Neural crest cell (in vitro differentiated cells): ENCODE measurements around the gene MRAP2. TPM values are rescaled to one million over a fixed set of nuclear protein-coding genes. Genes with fewer than 3 reads are reported as not detected.

Source experiments
- DNase-seq: peaks from one replicate; pipeline ENCODE4 v3.0.0; 2021; ENCODE audit warnings: low read depth, mixed read lengths, low spot score
- H3K27ac Mint-ChIP-seq: one replicate; pipeline ENCODE4 v1.8.0; 2021; ENCODE audit warnings: mild to moderate bottlenecking, mixed read lengths; ENCODE audit not compliant: unreplicated experiment
- H3K27me3 Mint-ChIP-seq: 2 replicates; pipeline ENCODE4 v1.8.0; 2021; ENCODE audit warnings: low read depth, mild to moderate bottlenecking, mixed read lengths
- H3K36me3 Mint-ChIP-seq: 2 replicates; pipeline ENCODE4 v1.8.0; 2021; ENCODE audit warnings: low read depth, mild to moderate bottlenecking, mixed read lengths
- H3K4me1 Mint-ChIP-seq: 2 replicates; pipeline ENCODE4 v1.8.0; 2021; ENCODE audit warnings: mixed read lengths
- H3K4me3 Mint-ChIP-seq: one replicate; pipeline ENCODE4 v1.8.0; 2021; ENCODE audit warnings: mild to moderate bottlenecking, mixed read lengths
- H3K9me3 Mint-ChIP-seq: 2 replicates; pipeline ENCODE4 v1.8.0; 2021; ENCODE audit warnings: mixed read lengths
- CTCF ChIP-seq: fragments of 200-600 bp; sonication (generic); conservative IDR thresholded peaks from 2 replicates; pipeline ENCODE4 v1.5.0; 2021; ENCODE audit warnings: antibody characterized with exemption, mild to moderate bottlenecking
- total RNA-seq: library from RNA; stranded (reverse); gene quantifications from 2 replicates; pipeline ENCODE4 v1.2.1, GENCODE V29; 2021

Gene MRAP2
- total RNA-seq, 1 donor from 2014 or later, result 1.4 TPM

DNA sequence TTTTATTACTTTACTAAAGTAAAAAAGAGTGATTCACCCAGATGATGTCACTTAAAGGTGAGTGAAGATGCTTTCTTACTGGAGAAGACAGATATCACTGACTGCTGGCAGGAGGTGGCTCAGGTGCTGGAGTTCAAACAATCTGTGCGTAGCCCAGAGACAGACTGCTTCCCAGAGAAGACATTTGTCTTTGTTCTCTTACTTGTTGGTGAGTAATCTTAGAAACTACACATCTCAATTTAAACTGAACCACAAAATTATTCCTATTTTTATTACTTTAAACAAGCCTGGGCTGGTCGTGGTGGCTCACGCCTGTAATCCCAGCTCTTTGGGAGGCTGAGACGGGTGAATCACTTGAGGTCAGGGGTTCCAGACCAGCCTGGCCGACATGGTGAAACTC is 101.7 kb downstream of the MRAP2 start:
- H3K4me1 Mint-ChIP-seq, result no peaks in the 10 kb centered on the region
- H3K27ac Mint-ChIP-seq, result no peak overlapping the region
- peaks cover 9% of the 10 kb centered on the region for H3K9me3 Mint-ChIP-seq
- H3K4me3 Mint-ChIP-seq, result no peak overlapping the region
- no peaks in the 10 kb centered on the region for H3K27me3 Mint-ChIP-seq
- no peak for DNase-seq
- H3K36me3 Mint-ChIP-seq, result peaks cover 37% of the 10 kb centered on the region
- no peak for TF ChIP-seq CTCF

DNA sequence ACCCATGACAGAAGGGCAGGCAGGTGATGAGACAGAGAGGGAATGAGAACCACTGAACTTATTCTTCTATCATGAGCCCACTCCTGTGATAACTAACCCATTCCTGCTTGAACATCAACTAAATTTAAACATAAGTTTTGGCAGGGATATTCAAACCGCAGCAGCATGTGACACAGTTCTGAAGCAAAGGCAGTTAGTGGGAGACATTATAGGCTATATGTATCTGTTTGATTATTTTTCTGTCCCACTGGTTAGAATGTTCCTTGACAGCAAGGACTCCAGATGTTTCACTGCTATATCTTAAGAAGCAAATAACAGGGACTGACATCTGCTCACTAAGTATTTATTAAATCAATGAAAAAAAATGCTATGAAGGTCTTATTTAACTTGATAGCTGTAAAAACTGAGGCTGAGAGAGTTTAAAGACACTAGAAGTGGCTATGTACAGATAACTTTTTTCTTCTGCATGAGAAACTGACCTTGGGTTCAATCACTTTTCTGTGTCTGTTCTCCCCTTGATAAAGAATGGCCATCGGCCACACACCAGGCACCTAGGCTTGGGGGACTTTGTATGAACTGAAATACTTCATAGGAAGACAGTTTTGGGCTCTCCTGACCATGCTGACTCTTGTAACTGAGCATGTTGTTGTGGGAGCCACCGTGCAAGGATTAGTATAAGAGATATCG is 102.9 kb downstream of the MRAP2 start:
- Mint-ChIP-seq H3K4me1 (no peaks in the 10 kb centered on the region), H3K9me3 (peaks cover 6% of the 10 kb centered on the region), H3K4me3 (no peak overlapping the region), H3K27me3 (no peaks in the 10 kb centered on the region), H3K36me3 (peaks cover 28% of the 10 kb centered on the region), H3K27ac (peak overlapping the region; percentile 43)
- no peak for DNase-seq
- no peak for TF ChIP-seq CTCF

DNA sequence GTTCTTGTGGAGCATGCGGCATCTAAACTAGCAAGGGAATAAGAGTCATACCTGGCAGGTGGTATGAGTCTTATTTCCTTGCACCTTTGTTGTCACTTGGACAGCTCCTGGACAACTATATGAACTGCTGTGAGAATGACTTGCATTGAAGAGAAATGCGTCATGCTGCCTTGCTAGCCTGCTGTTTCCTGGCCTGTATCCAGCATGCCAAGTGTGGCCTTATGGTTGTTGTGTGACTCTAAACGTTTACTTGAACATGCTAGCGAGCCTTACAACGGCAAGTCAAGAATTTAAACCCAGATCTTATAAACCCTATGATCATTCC is 103.4 kb downstream of the MRAP2 start:
- no peak overlapping the region for H3K27ac Mint-ChIP-seq
- H3K27me3 Mint-ChIP-seq, result no peaks in the 10 kb centered on the region
- peaks cover 6% of the 10 kb centered on the region for H3K9me3 Mint-ChIP-seq
- TF ChIP-seq CTCF, result no peak
- no peak for DNase-seq
- H3K4me1 Mint-ChIP-seq, result no peaks in the 10 kb centered on the region
- peaks cover 28% of the 10 kb centered on the region for H3K36me3 Mint-ChIP-seq
- no peak overlapping the region for H3K4me3 Mint-ChIP-seq

DNA sequence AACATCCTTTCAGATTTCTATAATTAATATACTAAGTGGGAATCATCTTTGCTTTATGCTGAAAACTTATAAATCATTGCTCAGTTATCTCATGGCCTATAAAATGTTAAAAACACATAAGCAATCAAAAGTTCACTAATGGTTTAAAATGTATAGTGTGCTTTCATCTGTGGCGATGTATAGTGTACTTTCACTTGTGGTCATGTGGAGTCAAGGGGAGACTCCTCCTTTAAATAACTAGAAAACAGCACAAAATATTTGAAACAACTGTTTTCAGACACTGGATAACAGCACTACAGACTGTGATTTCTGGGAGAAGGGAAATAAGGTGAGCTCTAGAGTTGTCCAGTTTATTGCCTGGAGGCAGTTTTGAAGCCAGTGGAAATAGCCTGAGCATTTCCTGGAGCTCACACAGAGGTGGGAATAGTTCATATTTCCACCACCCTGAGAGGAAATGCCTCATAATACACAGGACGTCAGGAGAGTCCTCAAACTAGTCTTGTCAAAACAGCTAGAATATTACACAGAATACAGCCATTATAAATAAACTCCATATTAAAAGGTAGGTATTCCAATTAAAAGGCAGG is 104.5 kb downstream of the MRAP2 start:
- Mint-ChIP-seq H3K4me3 (no peak overlapping the region), H3K9me3 (no peaks in the 10 kb centered on the region), H3K4me1 (no peaks in the 10 kb centered on the region), H3K27ac (no peak overlapping the region), H3K27me3 (no peaks in the 10 kb centered on the region), H3K36me3 (peaks cover 18% of the 10 kb centered on the region)
- no peak for DNase-seq
- TF ChIP-seq CTCF, result no peak

DNA sequence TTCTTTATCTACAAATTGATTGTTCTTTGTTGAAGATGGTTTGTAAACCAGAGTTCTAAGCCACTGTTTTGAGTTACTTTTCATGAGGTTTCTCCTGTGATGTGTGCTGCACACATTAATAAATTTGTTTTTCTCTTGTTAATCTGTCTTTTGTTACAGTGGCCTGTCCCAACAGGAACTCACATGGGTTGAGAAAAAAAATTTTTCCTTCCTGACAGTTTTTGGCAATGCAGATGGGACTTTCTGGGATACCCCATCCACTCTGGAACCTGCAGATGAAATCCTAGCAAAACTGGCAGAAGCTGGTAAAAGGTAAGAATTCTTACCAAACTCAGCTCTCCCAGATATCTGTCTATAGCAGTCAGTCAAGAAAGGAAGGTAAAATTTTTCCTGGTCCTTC is 105.7 kb downstream of the MRAP2 start:
- H3K27me3 Mint-ChIP-seq, result no peaks in the 10 kb centered on the region
- H3K9me3 Mint-ChIP-seq, result no peaks in the 10 kb centered on the region

More for the DNA sequence above, 105.7 kb downstream of the MRAP2 start:
- TF ChIP-seq CTCF, result no peak
- no peak for DNase-seq
- Mint-ChIP-seq H3K27ac (no peak overlapping the region), H3K36me3 (peaks cover 10% of the 10 kb centered on the region), H3K4me3 (no peak overlapping the region), H3K4me1 (no peaks in the 10 kb centered on the region)

Other genes with a start within 250 kb of the MRAP2 start
- gene RIPPLY2, start 180.4 kb upstream of the MRAP2 start, total RNA-seq, result 0.66 and 0.72 TPM in 2 replicates
- gene CYB5R4, start 174.1 kb upstream of the MRAP2 start, total RNA-seq, result 14.6 and 17.3 TPM in 2 replicates
- gene CEP162, start 193.9 kb downstream of the MRAP2 start, total RNA-seq, result 19.4 and 20.6 TPM in 2 replicates